ENCODE data around the gene VGLL4. TPM values are rescaled to one million over a fixed set of nuclear protein-coding genes. Genes with fewer than 3 reads are reported as not detected.
"Not testable (repeated sequence)": the region's sequence is repeated elsewhere in the genome, so short reads cannot be mapped to it uniquely, and the experiment has no call there.

The VGLL4 gene
- polyA plus RNA-seq, 2 of the 4 experiments (the other 2 are of a cell fraction): 24.7 to 28.1 TPM

DNA sequence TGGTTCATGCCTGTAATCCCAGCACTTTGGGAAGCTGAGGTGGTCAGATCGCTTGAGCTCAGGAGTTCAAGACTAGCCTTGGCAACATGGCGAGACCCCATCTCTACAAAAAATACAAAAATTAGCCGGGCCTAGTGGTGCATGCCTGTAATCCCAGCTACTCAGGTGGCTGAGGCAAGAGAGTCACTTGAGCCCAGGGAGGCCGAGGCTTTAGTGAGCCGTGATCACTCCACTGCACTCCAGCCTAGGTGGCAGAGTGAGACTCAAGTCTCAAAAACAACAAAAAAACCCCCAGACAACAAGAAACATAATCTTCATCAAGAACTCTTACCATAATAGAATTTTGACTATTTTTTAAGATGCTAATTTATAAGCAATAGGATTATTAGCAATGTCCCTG is 117.6 kb downstream of the VGLL4 start:
- H3K4me2 ChIP-seq; CTCF ChIA-PET; H3K9me3 ChIP-seq; POLR2A ChIA-PET; H3K4me1 ChIP-seq; H3K27ac ChIP-seq; H3K4me3 ChIP-seq; ATAC-seq; FAIRE-seq; DNase-seq (ENCODE audit: low read depth in 1 of 2, low spot score in 1 of 2): not testable (repeated sequence)
- 84% methylated on average over 5 of the region's 5 CpGs for WGBS (ENCODE audit: missing lambda C conversion rate)

DNA sequence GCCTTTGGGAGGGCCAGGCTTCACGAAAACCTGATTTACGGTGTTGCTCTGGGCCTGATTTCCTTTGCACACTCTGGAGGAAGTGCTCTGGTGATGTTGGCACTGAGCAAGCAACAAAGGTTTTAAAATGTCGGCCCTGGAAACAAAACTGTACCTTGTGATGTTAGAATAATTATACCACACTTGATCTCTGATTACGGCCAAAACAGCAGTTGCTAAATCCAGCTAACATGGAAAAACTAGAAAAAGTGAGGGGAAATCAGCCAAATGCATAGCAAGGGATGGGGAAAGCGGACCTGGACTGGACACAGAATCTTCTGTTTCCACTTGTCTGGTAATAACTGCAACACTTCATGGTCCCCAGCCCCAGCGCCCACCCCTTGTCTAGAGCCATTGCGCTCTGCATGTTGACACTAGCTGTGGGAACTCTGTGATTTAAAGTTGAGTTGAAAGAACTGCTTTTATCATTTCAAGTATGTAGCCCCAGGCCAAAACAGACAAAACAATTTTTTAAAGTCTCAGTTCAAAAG is 120.1 kb downstream of the VGLL4 start:
- WGBS (ENCODE audit: missing lambda C conversion rate): 91% methylated on average over 7 of the region's 7 CpGs
- ChIA-PET POLR2A (no interaction called here), CTCF (no interaction called here)
- ATAC-seq: no peak
- H3K27ac ChIP-seq: no peak overlapping the region
- FAIRE-seq: no peak
- H3K4me3 ChIP-seq: no peak overlapping the region
- H3K4me1 ChIP-seq: no peaks in the 10 kb centered on the region
- DNase-seq (ENCODE audit: low read depth in 1 of 2, low spot score in 1 of 2): no peak
- H3K9me3 ChIP-seq: 0 out of 3 replicates have a peak, but pooled peaks cover 3% of the 10 kb centered on the region
- H3K4me2 ChIP-seq: no peak overlapping the region
- no peak for TF ChIP-seq JUN (IDR thresholded peaks at IDR 0.05)
- no peak for TF ChIP-seq ZFP36 (IDR thresholded peaks at IDR 0.05; ENCODE audit: borderline replicate concordance, partially characterized antibody)
- no peak for TF ChIP-seq CEBPB (IDR thresholded peaks at IDR 0.05)
- no peak for TF ChIP-seq NFE2L2 (conservative IDR thresholded peaks at IDR 0.05; ENCODE audit: low read length)
- TF ChIP-seq MYC (IDR thresholded peaks at IDR 0.05; ENCODE audit: borderline replicate concordance, low read length): no peak
- no peak for TF ChIP-seq ZSCAN20 (CRISPR knock-in tag; IDR thresholded peaks at IDR 0.05)
- no peak for TF ChIP-seq PHF8 (IDR thresholded peaks at IDR 0.05; ENCODE audit: borderline replicate concordance, low read depth)
- TF ChIP-seq RNF2 (IDR thresholded peaks at IDR 0.05; ENCODE audit: borderline replicate concordance, low read depth): no peak
- no peak for TF ChIP-seq CBX8 (IDR thresholded peaks at IDR 0.05)
- TF ChIP-seq, protein P1, sequence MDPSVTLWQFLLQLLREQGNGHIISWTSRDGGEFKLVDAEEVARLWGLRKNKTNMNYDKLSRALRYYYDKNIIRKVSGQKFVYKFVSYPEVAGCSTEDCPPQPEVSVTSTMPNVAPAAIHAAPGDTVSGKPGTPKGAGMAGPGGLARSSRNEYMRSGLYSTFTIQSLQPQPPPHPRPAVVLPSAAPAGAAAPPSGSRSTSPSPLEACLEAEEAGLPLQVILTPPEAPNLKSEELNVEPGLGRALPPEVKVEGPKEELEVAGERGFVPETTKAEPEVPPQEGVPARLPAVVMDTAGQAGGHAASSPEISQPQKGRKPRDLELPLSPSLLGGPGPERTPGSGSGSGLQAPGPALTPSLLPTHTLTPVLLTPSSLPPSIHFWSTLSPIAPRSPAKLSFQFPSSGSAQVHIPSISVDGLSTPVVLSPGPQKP (IDR thresholded peaks at IDR 0.05; ENCODE audit: low read depth, low read length): no peak
- TF ChIP-seq ESRRA (IDR thresholded peaks at IDR 0.05; ENCODE audit: borderline replicate concordance, low read length): no peak
- no peak for TF ChIP-seq SREBF2 (IDR thresholded peaks at IDR 0.05)

- ATAC-seq: no peak
- H3K27ac ChIP-seq: no peak overlapping the region
- CTCF ChIA-PET: no interaction called here
Measured at GRCh38 chr3:11522953-11523571, 120.7 kb downstream of the VGLL4 start.

GRCh38 chr3:11522398-11522715 is 121.4 kb downstream of the VGLL4 start:
- ATAC-seq (peak in 1 of 2 experiments; percentile 60; a peak in 3 of 6 replicates), DNase-seq (ENCODE audit: low read depth in 1 of 2, low spot score in 1 of 2) (no peak), FAIRE-seq (no peak)
- no peak overlapping the region for H3K4me2 ChIP-seq
- H3K9me3 ChIP-seq: 0 out of 3 replicates have a peak, but pooled peaks cover 3% of the 10 kb centered on the region
- 61% methylated on average over 5 of the region's 5 CpGs for WGBS (ENCODE audit: missing lambda C conversion rate)
- CTCF ChIA-PET: interaction anchor here (0.5 to 0.6 kb wide), 3 partner anchors 13 to 957 kb away, joined by 3 read pairs; no protein-coding TSS in a partner anchor
- H3K27ac ChIP-seq: no peak overlapping the region
- H3K4me1 ChIP-seq: no peaks in the 10 kb centered on the region
- no peak overlapping the region for H3K4me3 ChIP-seq
- POLR2A ChIA-PET: no interaction called here
- no peak for TF ChIP-seq HOXB5 (CRISPR knock-in tag; IDR thresholded peaks at IDR 0.05)
- no peak for TF ChIP-seq HOXA7 (CRISPR knock-in tag; IDR thresholded peaks at IDR 0.05)
- TF ChIP-seq GATA3 (IDR thresholded peaks at IDR 0.05; ENCODE audit: borderline replicate concordance): no peak
- TF ChIP-seq HEYL (CRISPR knock-in tag; IDR thresholded peaks at IDR 0.05): no peak
- TF ChIP-seq, protein P1 (IDR thresholded peaks at IDR 0.05; ENCODE audit: low read depth, low read length): no peak
- no peak for TF ChIP-seq SREBF2 (IDR thresholded peaks at IDR 0.05)
- no peak for TF ChIP-seq FOSL2 (IDR thresholded peaks at IDR 0.05)
- no peak for TF ChIP-seq FOSL2 (CRISPR knock-in tag; IDR thresholded peaks at IDR 0.05)
- no peak for TF ChIP-seq POLR2AphosphoS2 (conservative IDR thresholded peaks at IDR 0.05; ENCODE audit: low read length)
- TF ChIP-seq CBX2 (IDR thresholded peaks at IDR 0.05; ENCODE audit: borderline replicate concordance, low read depth): no peak
- TF ChIP-seq EHMT2 (IDR thresholded peaks at IDR 0.05; ENCODE audit: low read depth): no peak
- no peak for TF ChIP-seq CTCF (IDR thresholded peaks at IDR 0.05)
- no peak for TF ChIP-seq RNF2 (IDR thresholded peaks at IDR 0.05; ENCODE audit: borderline replicate concordance, low read depth)
- no peak for TF ChIP-seq FOSB (CRISPR knock-in tag; IDR thresholded peaks at IDR 0.05)
- no peak for TF ChIP-seq ZC3H11A (IDR thresholded peaks at IDR 0.05)
- TF ChIP-seq MAZ (IDR thresholded peaks at IDR 0.05; ENCODE audit: borderline replicate concordance, low read depth, low read length): no peak

More at GRCh38 chr3:11522953-11523571, 120.7 kb downstream of the VGLL4 start:
- FAIRE-seq (no peak), DNase-seq (ENCODE audit: low read depth in 1 of 2, low spot score in 1 of 2) (no peak)
- 0 out of 3 replicates have a peak, but pooled peaks cover 3% of the 10 kb centered on the region for H3K9me3 ChIP-seq
- WGBS (ENCODE audit: missing lambda C conversion rate): 81% methylated on average over 8 of the region's 8 CpGs
- H3K4me3 ChIP-seq: no peak overlapping the region
- TF ChIP-seq ZFP36 (IDR thresholded peaks at IDR 0.05; ENCODE audit: borderline replicate concordance, partially characterized antibody): no peak
- no peak for TF ChIP-seq RFX5 (IDR thresholded peaks at IDR 0.05)
- H3K4me2 ChIP-seq: no peak overlapping the region
- H3K4me1 ChIP-seq: no peaks in the 10 kb centered on the region
- POLR2A ChIA-PET: no interaction called here

Measured in A549 (cell line).